Measurements from ENCODE around the gene AGAP1. TPM values are rescaled to one million over a fixed set of nuclear protein-coding genes. Genes with fewer than 3 reads are reported as not detected.
A peak's percentile ranks its signal among the peaks of the same experiment; 100 is the strongest.

The AGAP1 gene
- total RNA-seq (ENCODE audit: unreplicated experiment), result 43.9 TPM
- long read RNA-seq, partial matches to known transcripts, result 0 of 3 reads
- long read RNA-seq, other reads (novel, unspliced or antisense), result 3 of 3 reads

- H3K4me1 Mint-ChIP-seq (ENCODE audit: unreplicated experiment), result peaks cover 25% of the 10 kb centered on the region
- H3K27ac Mint-ChIP-seq (ENCODE audit: unreplicated experiment), result peak within 1 kb of the TSS; percentile 82
- peaks cover 18% of the 10 kb centered on the region for H3K36me3 Mint-ChIP-seq (ENCODE audit: low read depth, unreplicated experiment)
- no peaks in the 10 kb centered on the region for H3K9me3 Mint-ChIP-seq (ENCODE audit: unreplicated experiment)
- peak; percentile 87 for DNase-seq (ENCODE audit: low spot score)
- peak within 1 kb of the TSS; percentile 95 for H3K4me3 Mint-ChIP-seq (ENCODE audit: unreplicated experiment)
- peaks cover 12% of the 10 kb centered on the region for H3K27me3 Mint-ChIP-seq (ENCODE audit: unreplicated experiment)
- TF ChIP-seq CTCF (IDR thresholded peaks at IDR 0.05; ENCODE audit: unreplicated experiment), result no peak
Observed at GRCh38 chr2:235493775-235494715, at the start of gene AGAP1. Gene AGAP1 (plus strand): TSS chr2:235494043.

GRCh38 chr2:235444101-235444597, 49.7 kb upstream of the AGAP1 start:
- H3K4me1 Mint-ChIP-seq (ENCODE audit: unreplicated experiment), result no peaks in the 10 kb centered on the region
- peaks cover 2% of the 10 kb centered on the region for H3K27me3 Mint-ChIP-seq (ENCODE audit: unreplicated experiment)
- no peak overlapping the region for H3K27ac Mint-ChIP-seq (ENCODE audit: unreplicated experiment)
- peaks cover 4% of the 10 kb centered on the region for H3K9me3 Mint-ChIP-seq (ENCODE audit: unreplicated experiment)
- no peak for TF ChIP-seq CTCF (IDR thresholded peaks at IDR 0.05; ENCODE audit: unreplicated experiment)
- H3K36me3 Mint-ChIP-seq (ENCODE audit: low read depth, unreplicated experiment), result no peaks in the 10 kb centered on the region
- H3K4me3 Mint-ChIP-seq (ENCODE audit: unreplicated experiment), result peak overlapping the region; percentile 16
- DNase-seq (ENCODE audit: low spot score), result no peak

GRCh38 chr2:235445116-235445515, 48.7 kb upstream of the AGAP1 start:
- Mint-ChIP-seq H3K36me3 (ENCODE audit: low read depth, unreplicated experiment) (no peaks in the 10 kb centered on the region), H3K27me3 (ENCODE audit: unreplicated experiment) (peaks cover 2% of the 10 kb centered on the region), H3K4me3 (ENCODE audit: unreplicated experiment) (no peak overlapping the region), H3K4me1 (ENCODE audit: unreplicated experiment) (no peaks in the 10 kb centered on the region), H3K9me3 (ENCODE audit: unreplicated experiment) (peaks cover 4% of the 10 kb centered on the region), H3K27ac (ENCODE audit: unreplicated experiment) (no peak overlapping the region)
- TF ChIP-seq CTCF (IDR thresholded peaks at IDR 0.05; ENCODE audit: unreplicated experiment), result no peak
- DNase-seq (ENCODE audit: low spot score), result no peak

GRCh38 chr2:235446082-235446481, 47.8 kb upstream of the AGAP1 start:
- H3K4me3 Mint-ChIP-seq (ENCODE audit: unreplicated experiment), result no peak overlapping the region
- no peaks in the 10 kb centered on the region for H3K4me1 Mint-ChIP-seq (ENCODE audit: unreplicated experiment)
- no peak for TF ChIP-seq CTCF (IDR thresholded peaks at IDR 0.05; ENCODE audit: unreplicated experiment)
- H3K36me3 Mint-ChIP-seq (ENCODE audit: low read depth, unreplicated experiment), result no peaks in the 10 kb centered on the region
- peaks cover 4% of the 10 kb centered on the region for H3K9me3 Mint-ChIP-seq (ENCODE audit: unreplicated experiment)
- H3K27ac Mint-ChIP-seq (ENCODE audit: unreplicated experiment), result no peak overlapping the region
- peaks cover 2% of the 10 kb centered on the region for H3K27me3 Mint-ChIP-seq (ENCODE audit: unreplicated experiment)
- no peak for DNase-seq (ENCODE audit: low spot score)

GRCh38 chr2:235447210-235447609, 46.6 kb upstream of the AGAP1 start:
- no peak overlapping the region for H3K27ac Mint-ChIP-seq (ENCODE audit: unreplicated experiment)
- H3K9me3 Mint-ChIP-seq (ENCODE audit: unreplicated experiment), result peaks cover 4% of the 10 kb centered on the region
- TF ChIP-seq CTCF (IDR thresholded peaks at IDR 0.05; ENCODE audit: unreplicated experiment), result no peak
- H3K4me3 Mint-ChIP-seq (ENCODE audit: unreplicated experiment), result no peak overlapping the region
- peaks cover 2% of the 10 kb centered on the region for H3K27me3 Mint-ChIP-seq (ENCODE audit: unreplicated experiment)
- no peaks in the 10 kb centered on the region for H3K36me3 Mint-ChIP-seq (ENCODE audit: low read depth, unreplicated experiment)
- DNase-seq (ENCODE audit: low spot score), result no peak
- no peaks in the 10 kb centered on the region for H3K4me1 Mint-ChIP-seq (ENCODE audit: unreplicated experiment)
